BE2C (cell line): ENCODE results near the gene JARID2.

Experiments
- DNase-seq: peaks from one replicate; pipeline ENCODE4 v3.0.0-alpha.2; 2020
- H3K27me3 ChIP-seq: fragments of 250-450 bp; sonication (Bioruptor Pico); 2 replicates; pipeline ENCODE4 v1.5.1; 2020; ENCODE audit warnings: mild to moderate bottlenecking
- H3K36me3 ChIP-seq: fragments of 250-450 bp; sonication (Bioruptor Pico); 2 replicates; pipeline ENCODE4 v1.5.1; 2020; ENCODE audit warnings: mild to moderate bottlenecking
- H3K4me1 ChIP-seq: fragments of 250-450 bp; sonication (Bioruptor Pico); 2 replicates; pipeline ENCODE4 v1.5.1; 2020
- H3K4me3 ChIP-seq: 2 replicates; pipeline ENCODE4 v1.5.1; 2011; ENCODE audit warnings: low read depth, low read length
- H3K9me3 ChIP-seq: fragments of 250-450 bp; sonication (Bioruptor Pico); 2 replicates; pipeline ENCODE4 v1.5.1; 2020
- TF ChIP-seq, protein P1 (sequence below): IDR thresholded peaks from 2 replicates; pipeline ENCODE4 v1.5.1; 2012; ENCODE audit warnings: mild to moderate bottlenecking, low read depth, low read length

JARID2 gene

DNA sequence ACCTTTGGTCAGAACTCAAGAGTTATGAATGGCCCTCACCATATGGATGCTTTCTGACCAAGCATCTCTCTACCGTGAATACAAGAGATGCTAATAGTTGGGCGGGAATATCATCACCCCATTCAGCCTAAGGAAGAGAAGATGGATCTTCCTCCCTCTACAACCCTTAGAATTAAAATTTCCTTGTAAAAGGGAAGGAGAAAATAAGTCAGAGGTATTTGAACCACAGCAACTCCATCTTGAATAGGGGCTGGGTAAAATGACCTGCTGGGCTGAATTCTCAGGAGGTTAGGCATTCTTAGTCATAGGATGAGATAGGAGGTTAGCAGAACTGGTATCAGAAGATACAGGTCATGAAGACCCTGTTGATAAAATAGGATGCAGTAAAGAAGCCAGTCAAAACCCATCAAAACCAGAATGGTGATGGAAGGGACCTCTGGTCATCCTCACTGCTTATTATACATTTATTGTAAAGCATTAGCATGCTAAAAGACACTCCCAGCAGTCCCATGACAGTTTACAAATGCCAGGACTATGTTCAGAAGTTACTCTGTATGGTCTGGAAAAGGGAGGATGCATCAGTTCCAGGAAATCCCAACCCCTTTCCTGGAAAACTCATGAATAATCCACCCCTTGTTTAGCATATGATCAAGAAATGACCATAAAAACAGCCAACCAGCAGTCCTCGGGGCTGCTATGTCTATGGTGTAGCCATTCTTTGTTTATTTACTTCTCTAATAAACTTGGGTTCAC, 315.8 kb downstream of the JARID2 start:
- TF ChIP-seq, protein P1, sequence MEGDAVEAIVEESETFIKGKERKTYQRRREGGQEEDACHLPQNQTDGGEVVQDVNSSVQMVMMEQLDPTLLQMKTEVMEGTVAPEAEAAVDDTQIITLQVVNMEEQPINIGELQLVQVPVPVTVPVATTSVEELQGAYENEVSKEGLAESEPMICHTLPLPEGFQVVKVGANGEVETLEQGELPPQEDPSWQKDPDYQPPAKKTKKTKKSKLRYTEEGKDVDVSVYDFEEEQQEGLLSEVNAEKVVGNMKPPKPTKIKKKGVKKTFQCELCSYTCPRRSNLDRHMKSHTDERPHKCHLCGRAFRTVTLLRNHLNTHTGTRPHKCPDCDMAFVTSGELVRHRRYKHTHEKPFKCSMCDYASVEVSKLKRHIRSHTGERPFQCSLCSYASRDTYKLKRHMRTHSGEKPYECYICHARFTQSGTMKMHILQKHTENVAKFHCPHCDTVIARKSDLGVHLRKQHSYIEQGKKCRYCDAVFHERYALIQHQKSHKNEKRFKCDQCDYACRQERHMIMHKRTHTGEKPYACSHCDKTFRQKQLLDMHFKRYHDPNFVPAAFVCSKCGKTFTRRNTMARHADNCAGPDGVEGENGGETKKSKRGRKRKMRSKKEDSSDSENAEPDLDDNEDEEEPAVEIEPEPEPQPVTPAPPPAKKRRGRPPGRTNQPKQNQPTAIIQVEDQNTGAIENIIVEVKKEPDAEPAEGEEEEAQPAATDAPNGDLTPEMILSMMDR: no peak
- H3K9me3 ChIP-seq: no peaks in the 10 kb centered on the region

DNA sequence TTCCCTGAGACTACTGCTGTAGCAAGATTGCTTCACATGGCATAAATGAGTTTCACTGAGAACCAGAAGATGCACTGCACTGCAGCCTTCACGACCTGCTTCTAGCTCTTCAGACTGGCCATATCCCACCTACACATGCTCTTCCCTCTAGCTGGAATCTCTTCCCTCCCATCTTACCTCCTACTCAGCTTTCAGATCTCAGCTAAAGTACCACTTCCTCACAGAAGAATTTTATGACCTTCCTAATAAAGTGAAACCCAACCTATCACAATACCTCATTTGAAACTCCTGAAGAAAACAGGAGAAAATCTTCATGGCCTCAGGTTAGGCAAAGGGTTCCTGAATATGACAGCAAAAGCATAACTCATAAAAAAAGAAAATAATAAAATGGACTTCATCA, 317.1 kb downstream of the JARID2 start:
- TF ChIP-seq, protein P1: no peak
- H3K27me3 ChIP-seq: no peaks in the 10 kb centered on the region
- no peaks in the 10 kb centered on the region for H3K36me3 ChIP-seq
- no peak overlapping the region for H3K4me3 ChIP-seq
- H3K9me3 ChIP-seq: no peaks in the 10 kb centered on the region
- no peak for DNase-seq
- H3K4me1 ChIP-seq: no peaks in the 10 kb centered on the region

More for the DNA sequence above, 315.8 kb downstream of the JARID2 start:
- H3K4me3 ChIP-seq: no peak overlapping the region
- H3K27me3 ChIP-seq: no peaks in the 10 kb centered on the region
- no peaks in the 10 kb centered on the region for H3K36me3 ChIP-seq
- no peak for DNase-seq
- peaks cover 4% of the 10 kb centered on the region; the same call in 1 of the 2 replicates for H3K4me1 ChIP-seq

DNA sequence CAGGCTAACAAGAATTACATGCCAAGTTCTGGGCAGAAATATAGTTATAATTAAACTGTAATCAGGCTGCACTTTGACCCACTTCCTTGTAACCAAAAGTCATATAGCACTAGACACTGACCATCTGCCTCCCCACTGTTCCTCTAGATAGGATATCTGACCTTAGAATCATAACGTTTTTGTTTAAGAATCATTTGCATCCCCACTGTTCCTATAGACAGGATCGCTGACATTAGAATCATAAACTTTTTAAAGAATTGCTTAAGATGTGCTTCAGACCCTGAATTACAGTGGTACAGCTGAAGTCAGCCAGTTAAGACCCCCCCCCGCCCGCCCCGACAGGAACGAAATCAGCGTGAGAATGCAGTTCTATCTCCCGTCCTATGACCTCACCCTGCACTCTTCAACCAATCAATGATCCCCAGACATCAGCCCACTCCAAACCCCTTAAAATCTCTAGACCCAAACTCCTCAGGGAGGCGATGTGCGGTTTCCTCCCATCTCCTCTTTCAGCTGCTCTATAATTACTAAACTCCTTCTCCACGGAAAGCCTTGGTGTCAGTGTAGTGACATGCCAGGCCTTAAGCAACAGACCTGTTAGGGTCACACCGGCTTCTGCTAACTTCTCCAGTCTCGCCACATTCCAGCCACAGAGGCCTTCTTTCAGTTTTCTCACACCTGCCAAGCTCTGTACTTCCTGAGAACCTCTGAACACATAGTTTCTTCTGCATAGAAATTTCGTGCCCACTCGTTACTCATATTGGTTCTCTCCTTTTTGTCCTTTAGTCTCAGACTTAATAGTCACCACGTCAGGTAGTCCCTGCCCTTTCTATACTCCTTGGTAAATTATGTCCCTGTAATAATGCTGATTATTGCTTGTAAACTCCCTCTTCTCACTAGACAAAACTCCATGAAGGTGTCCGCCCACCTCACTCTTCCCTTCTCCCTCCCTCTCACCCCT, 323.4 kb downstream of the JARID2 start:
- no peak for DNase-seq
- TF ChIP-seq, protein P1: no peak

DNA sequence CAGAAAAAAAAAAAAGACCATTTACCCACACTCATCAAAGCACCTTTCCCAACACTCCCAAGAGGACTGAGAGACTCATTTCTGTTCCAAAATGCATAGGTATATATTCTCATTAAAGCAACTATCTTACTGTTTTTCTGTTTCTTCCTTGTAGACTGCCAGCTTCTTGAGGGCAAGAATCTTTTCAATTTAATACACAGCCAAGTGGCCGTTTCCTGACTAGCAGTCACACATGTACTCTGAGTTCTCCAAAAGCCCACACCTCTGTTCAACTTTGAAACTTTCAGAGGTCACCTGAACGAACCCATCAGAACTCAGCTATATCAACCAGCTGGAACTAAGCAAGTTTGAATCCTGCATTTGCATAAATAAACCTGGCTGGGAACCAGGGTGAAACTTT, 324.3 kb downstream of the JARID2 start:
- TF ChIP-seq, protein P1: no peak
- H3K4me3 ChIP-seq: no peak overlapping the region
- 0 out of 2 replicates have a peak, but pooled peaks cover 2% of the 10 kb centered on the region for H3K9me3 ChIP-seq
- H3K4me1 ChIP-seq: no peaks in the 10 kb centered on the region
- H3K36me3 ChIP-seq: no peaks in the 10 kb centered on the region
- no peaks in the 10 kb centered on the region for H3K27me3 ChIP-seq
- DNase-seq: no peak

More for the DNA sequence above, 323.4 kb downstream of the JARID2 start:
- H3K36me3 ChIP-seq: no peaks in the 10 kb centered on the region
- no peak overlapping the region for H3K4me3 ChIP-seq
- H3K9me3 ChIP-seq: 0 out of 2 replicates have a peak, but pooled peaks cover 2% of the 10 kb centered on the region
- no peaks in the 10 kb centered on the region for H3K27me3 ChIP-seq
- H3K4me1 ChIP-seq: no peaks in the 10 kb centered on the region
